ENCODE results near the gene HIBCH. TPM values are rescaled to one million over a fixed set of nuclear protein-coding genes. Genes with fewer than 3 reads are reported as not detected.

HIBCH gene
- total and polyA plus RNA-seq, 4 donors = 20.2 to 65.2 (median 32.8) TPM

DNA sequence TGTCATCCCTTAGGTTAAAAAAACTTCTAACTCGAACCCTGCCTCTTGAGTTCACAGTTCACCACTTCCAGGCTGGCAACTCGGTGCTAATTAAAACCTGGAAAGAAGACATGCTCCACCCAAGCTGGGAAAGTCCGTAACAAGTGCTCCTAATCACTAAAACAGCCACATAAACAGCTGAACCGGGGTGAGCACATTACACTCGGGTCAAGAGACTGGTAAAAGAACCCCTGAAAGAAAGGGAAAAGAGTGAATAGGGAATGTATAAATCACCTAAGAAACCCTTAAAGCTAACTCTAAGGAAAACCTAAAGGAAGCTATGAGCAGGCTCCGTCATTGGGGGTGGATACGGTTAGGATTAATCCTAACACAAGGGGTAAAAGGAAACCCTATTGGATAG lies 102.0 kb downstream of the HIBCH start:
- no peak for DNase-seq (ENCODE audit: low spot score)
- Histone ChIP-seq H3K9ac (ENCODE audit: low read depth in 1 of 2, low read length in 2 of 2) (no peak overlapping the region), H3K27me3 (ENCODE audit: control insufficient read depth in 4 of 4, insufficient read depth in 4 of 4, low read length in 3 of 4) (no peaks in the 10 kb centered on the region), H3K36me3 (ENCODE audit: control insufficient read depth in 4 of 4, insufficient read depth in 3 of 4, low read depth in 1 of 4, low read length in 3 of 4) (peaks cover 0 to 11% (median 5%) of the 10 kb centered on the region in 4 donors), H3K4me3 (ENCODE audit: low read depth in 1 of 3, low read length in 3 of 3) (no peak overlapping the region), H3K4me1 (ENCODE audit: control insufficient read depth in 4 of 4, insufficient read depth in 4 of 4, low read length in 3 of 4) (peaks cover 0 to 3% (median under 1%) of the 10 kb centered on the region in 4 donors), H3K9me3 (ENCODE audit: control insufficient read depth in 4 of 4, low read length in 3 of 4) (no peaks in the 10 kb centered on the region), H3K27ac (ENCODE audit: low read depth in 1 of 2, low read length in 2 of 2) (no peak overlapping the region)
- WGBS = 91% methylated on average over 7 of the region's 7 CpGs
- TF ChIP-seq HNF4G (IDR thresholded peaks at IDR 0.05) (no peak), FOXA2 (IDR thresholded peaks at IDR 0.05) (no peak), RXRA (IDR thresholded peaks at IDR 0.05) (no peak), REST (IDR thresholded peaks at IDR 0.05) (no peak), HNF4A (conservative IDR thresholded peaks at IDR 0.05) (no peak), RAD21 (IDR thresholded peaks at IDR 0.05) (no peak), EGR1 (IDR thresholded peaks at IDR 0.05; ENCODE audit: low read depth in 2 of 2) (no peak), GABPA (IDR thresholded peaks at IDR 0.05 in 1 of 2, conservative IDR thresholded peaks at IDR 0.05 in 1 of 2) (no peak), NR2F2 (IDR thresholded peaks at IDR 0.05) (no peak), JUND (IDR thresholded peaks at IDR 0.05) (no peak), SP1 (IDR thresholded peaks at IDR 0.05) (no peak), MAX (IDR thresholded peaks at IDR 0.05) (no peak), ZBTB33 (IDR thresholded peaks at IDR 0.05) (no peak), FOXA1 (IDR thresholded peaks at IDR 0.05) (no peak), YY1 (IDR thresholded peaks at IDR 0.05) (no peak)
- TF ChIP-seq, protein P1, sequence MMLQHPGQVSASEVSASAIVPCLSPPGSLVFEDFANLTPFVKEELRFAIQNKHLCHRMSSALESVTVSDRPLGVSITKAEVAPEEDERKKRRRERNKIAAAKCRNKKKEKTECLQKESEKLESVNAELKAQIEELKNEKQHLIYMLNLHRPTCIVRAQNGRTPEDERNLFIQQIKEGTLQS (IDR thresholded peaks at IDR 0.05) = no peak
- TF ChIP-seq, protein P2, sequence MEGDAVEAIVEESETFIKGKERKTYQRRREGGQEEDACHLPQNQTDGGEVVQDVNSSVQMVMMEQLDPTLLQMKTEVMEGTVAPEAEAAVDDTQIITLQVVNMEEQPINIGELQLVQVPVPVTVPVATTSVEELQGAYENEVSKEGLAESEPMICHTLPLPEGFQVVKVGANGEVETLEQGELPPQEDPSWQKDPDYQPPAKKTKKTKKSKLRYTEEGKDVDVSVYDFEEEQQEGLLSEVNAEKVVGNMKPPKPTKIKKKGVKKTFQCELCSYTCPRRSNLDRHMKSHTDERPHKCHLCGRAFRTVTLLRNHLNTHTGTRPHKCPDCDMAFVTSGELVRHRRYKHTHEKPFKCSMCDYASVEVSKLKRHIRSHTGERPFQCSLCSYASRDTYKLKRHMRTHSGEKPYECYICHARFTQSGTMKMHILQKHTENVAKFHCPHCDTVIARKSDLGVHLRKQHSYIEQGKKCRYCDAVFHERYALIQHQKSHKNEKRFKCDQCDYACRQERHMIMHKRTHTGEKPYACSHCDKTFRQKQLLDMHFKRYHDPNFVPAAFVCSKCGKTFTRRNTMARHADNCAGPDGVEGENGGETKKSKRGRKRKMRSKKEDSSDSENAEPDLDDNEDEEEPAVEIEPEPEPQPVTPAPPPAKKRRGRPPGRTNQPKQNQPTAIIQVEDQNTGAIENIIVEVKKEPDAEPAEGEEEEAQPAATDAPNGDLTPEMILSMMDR (IDR thresholded peaks at IDR 0.05; ENCODE audit: low read depth, low read length, missing input control) = no peak

Data from liver (tissue), 9 donors.